GM21576 (cell line): ENCODE results near the gene CLEC4M.
"Not testable (repeated sequence)": the region's sequence is repeated elsewhere in the genome, so short reads cannot be mapped to it uniquely, and the experiment has no call there.

Experiments used
- ATAC-seq: cut with Tn5 transposase; IDR thresholded peaks from one replicate; pipeline ENCODE4 v1.9.1; 2021; ENCODE audit warnings: mild to moderate bottlenecking, moderate library complexity; ENCODE audit not compliant: unreplicated experiment

The CLEC4M gene

DNA sequence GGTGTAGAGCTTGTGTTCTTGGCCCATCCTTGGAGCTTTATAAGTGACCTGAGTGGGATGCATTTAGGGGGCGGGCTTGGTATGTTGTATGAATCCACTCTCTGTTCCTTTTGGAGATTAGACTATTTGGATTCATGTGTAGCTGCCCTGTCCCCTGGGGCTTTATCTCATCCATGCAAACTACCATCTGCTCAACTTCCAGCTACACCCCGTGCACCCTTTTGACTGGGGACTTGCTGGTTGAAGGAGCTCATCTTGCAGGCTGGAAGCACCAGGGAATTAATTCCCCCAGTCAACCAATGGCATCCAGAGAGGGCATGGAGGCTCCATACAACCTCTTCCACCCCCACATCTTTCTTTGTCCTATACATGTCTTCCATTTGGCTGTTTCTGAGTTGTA lies 6.1 kb downstream of the CLEC4M start:
- no peak for ATAC-seq

DNA sequence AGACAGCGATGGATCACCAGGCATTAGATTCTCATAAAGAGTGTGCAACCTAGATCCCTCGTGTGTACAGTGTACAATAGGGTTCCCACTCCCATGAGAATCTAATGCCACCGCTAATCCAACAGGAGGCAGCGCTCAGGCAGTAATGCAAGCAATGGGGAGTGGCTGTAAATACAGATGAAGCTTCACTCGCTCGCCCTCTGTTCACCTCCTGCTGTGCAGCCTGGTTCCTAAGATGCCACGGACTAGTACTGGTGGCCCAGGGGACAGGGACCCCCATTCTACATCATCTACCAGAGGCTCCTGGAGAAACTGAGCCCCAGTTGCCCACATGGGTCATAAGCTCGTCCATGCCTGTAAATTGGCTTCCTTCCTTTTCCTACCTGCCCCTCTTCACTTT lies 8.0 kb downstream of the CLEC4M start:
- no peak for ATAC-seq

DNA sequence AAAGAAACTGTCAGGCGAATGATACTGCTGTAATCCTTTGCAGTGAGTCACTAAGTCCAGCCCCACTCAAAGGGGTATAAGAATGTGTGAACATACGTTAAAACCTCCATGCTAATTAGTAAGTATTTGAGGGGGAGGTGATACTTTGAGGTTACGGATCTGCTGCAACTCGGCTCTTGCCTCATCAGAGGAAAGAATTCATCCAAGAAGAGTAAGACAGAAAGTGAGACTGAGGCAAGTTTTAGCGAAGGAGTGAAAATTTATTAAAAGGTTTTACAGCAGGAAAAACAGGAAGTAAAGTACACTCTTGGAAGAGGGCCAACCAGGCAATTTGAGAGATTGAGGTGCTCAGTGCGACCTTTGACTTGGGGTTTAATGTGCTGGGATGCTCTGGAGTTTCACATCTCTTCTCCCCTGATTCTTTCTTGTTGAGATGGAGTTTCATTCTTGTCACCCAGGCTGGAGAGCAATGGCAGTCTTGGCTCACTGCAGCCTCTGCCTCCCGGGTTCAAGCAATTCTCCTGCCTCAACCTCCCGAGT lies 9.8 kb downstream of the CLEC4M start:
- ATAC-seq: no peak

DNA sequence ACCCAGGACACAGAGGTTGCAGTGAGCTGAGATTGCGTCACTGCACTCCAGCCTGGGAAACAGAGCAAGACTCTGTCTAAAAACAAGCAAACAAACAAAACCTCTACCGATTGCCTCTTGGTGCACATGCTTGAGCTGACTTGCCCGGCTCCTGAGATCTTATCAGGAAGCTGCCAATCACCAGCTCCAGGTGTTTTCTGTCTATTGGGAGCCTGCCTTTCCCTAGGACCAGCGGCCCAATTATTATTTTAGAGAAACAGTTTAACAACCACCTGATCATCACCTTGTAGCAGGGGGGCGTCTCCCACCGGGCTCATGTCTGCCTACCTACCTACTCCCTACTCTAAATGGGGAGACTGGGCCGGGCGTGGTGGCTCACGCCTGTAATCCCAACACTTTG lies 10.8 kb downstream of the CLEC4M start:
- ATAC-seq: no peak

DNA sequence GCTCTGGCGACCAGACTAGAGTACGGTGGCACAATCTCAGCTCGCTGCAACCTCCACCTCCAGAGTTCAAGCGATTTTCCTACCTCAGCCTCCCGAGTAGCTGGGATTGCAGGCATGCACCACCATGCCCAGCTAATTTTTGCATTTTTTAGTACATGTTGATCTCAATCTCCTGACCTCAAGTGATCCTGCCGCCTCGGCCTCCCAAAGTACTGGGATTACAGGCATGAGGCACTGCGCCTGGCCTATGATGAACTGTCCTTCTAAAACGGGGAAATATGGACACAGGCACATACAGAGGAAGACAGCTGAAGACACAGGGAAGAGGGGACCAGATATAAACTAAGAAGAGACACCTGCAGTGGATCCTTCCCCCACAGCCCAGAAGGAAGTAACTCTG lies 12.7 kb downstream of the CLEC4M start:
- ATAC-seq: no peak

DNA sequence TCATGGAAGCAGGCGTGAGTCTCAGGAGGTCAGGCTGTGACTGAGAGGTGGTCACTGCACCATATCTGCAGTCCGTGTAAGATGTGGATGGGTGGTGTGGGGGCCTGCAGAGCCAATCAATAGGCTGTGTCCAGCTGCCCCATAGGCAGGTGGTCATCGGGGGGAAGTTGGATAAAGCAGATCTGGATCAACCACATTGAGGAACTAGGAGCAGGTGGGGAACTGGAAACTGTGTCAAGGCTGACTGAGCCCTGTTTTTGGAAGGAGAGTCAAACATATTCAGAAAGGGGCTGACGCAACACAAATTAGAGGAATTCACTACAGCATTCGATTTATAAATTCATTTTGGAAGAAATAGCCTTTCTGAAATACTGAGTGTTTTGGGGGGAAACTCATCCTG lies 15.0 kb downstream of the CLEC4M start:
- no peak for ATAC-seq

DNA sequence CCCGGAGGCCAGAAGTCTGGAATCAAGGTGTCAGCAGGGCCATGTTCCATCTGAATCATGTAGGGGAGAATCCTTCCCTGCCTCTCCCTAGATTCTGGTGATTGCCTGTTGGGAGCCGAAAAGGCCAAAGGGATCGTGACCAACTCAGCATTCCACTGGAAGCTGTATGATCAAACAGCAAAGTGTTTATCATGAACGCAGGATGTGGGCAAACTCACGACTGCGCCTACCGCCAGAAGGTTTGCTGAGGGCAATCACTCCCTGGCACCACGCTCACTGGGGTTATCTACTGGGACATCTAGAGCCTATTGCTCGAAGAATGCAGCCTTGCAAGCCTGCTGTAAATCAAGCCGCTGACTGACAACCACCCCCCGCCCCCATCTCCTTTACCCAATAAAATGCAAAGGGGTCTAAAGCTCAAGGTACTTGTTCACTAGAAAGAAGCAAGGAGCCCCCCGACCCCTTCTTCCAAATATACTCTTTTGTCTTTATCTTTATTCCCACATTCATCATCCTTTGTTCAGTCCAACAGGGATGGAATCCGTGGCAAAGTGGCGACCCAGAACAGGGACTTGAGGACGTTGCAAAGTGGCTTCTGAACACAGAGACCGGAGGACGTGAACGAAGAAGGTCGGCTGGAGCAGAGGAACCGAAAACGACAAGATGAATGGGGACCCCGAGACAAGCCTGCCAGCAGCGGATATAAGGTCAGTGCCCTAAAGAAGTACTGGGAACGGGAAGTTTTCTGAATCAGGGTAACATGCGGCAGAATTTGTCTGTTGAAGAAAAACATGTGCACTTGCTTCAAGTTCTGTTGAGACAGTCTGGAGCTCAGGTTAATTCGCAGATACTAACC lies 16.8 kb downstream of the CLEC4M start:
- ATAC-seq: no peak

DNA sequence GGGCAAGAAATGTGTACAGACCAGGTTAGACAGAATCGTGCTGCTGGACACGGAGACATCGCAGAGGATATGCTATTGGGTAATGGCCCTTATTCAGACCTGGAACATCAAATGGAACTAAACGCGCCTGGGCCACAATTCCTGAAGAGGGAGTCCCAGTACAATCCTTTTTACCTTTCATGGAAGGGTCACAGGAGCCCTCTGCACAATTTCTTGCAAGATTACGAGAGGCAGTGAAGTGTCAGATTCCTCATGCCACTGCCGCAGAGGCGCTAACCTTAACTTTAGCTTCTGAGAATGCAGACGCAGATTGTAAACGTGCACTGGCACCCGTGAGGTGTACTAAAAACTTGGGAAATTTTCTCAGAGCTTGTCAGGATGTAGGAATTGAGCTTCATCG lies 18.1 kb downstream of the CLEC4M start:
- no peak for ATAC-seq

DNA sequence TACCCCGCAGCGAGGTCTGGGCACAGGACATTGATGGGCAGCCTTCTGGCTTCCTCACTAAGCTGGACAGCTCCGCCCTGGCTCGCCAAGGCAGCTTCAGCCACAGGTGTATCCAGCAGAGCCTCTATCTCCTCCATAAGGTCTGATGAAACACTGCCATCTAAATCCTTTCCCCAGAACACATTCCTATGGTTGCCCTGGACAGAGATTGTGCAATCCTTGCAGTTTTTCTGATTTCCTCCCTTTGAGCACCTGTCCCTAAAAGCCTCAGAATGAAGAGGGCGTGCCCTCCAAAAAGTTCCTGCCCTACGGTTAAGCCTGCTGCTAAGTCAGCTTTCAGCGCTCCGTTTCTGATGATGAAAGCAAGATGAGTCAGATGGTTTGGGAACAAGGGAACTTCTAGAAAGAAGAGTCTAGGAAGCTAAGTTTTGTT lies 21.0 kb downstream of the CLEC4M start:
- ATAC-seq: no peak

DNA sequence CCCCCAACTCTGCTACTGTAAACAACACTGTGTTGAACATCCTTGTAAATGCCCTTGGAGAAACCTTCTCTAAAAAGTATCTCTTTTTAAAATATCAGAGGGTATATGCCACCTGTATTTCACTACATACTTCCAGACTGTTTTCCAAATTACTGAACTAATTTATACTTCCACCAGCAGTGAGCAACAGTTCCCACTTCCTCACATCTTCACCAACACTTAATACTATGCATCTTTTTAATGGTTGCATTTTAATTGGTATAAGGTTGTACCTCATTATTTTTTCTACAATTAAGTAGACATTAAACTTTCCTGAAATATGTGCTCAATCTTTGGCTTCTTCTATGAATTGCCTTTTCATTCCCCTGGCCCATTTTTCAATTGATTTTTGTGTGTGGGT lies 21.8 kb downstream of the CLEC4M start:
- ATAC-seq: no peak

DNA sequence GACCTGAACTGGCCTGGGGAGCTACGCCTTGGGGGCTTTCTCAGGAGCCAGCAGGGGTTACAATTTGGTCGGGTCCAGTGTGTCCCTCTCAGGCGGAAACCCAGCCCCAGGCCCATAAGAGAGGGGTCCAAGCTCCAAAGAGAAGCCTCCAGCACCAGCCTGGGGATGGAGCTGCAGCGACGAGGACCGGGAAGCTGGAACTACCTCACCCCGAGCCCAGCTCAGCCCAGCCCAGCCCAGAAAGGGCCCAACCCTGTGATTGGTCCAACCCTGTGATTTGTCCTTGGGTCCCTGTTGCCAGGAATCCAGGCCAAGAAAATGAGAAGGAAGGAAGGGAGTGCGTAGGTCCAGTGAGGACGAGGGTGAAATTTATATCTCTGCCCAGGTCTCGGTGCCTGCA lies 24.1 kb downstream of the CLEC4M start:
- ATAC-seq: no peak

DNA sequence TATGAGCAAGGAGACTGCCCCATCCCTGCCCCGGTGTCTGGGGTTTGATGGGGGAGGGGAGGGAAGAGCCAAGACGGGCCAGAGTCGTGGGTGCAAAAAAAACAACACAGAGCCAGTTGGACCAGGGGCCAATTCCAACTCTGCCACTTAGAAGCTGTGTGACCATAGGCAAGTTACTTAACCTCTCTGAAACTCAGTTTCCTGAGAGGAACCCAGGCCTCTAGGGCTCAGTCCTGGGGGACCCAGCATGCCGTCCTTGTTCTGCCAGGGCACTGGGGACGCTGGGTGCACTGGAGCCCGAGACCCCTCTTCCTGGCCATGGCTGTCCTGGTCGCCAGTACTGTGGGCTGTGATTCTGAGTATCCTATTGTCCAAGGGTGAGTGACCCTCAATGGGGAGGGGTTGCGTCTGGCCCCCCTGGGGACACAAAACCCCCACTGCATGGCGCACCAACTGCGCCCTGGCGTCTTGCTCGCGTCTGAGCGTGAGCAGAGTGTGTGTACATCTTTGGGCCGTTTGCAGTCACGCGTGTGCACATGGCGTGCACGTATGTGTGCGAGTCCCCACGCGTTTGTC lies 24.6 kb downstream of the CLEC4M start:
- no peak for ATAC-seq

DNA sequence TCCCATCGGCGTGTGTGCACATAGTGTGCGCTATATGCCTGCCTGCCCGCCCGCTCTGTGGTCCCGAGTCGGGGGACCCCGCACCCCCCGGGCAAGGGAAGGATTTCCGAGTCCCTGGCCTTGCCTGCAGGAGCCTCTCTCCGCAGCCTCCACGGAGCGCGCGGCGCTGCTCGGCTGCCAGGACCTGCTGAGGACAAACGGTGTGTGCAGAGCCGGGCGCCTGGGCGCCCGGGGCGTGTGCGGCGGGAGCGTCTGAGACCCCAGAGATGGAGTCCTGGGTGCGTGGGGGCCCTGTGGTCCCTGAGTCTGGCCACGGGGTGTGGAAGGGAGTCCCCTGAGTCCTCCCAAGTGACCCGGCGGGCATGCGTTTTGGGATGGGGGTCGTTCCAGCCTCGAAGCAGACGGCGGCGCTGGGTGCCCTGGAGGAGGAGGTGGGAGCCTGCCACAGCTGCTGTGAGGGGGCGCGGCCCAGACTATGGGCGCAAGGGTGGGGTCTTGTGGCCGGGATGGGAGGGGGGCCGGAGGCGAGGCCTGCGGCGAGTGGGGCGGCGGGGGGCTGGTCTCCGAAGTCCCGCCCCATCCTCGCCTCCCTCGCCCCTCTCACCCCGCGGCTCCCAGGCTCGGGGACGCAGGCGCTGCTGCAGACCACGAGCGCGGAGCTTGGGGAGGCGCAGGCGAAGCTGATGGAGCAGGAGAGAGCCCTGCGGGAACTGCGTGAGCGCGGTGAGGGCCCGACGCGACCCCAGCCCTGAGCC lies 25.3 kb downstream of the CLEC4M start:
- no peak for ATAC-seq

DNA sequence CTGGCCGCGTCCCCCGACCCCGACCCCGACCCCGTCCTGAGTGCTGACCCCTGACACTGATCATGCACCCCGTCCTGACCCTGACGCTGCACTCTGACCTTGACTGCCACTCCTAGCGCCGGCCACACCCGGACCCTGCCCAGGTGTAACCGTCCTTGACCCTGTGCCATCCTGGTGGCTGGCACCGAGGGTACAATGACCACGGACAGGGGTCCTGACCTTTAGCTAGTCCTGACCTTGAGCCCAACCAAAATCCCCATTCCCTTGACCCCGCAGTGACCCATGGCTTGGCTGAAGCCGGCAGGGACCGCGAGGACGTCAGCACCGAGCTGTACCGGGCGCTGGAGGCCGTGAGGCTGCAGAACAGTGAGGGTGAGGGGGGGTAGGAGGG lies 25.9 kb downstream of the CLEC4M start:
- ATAC-seq: no peak

DNA sequence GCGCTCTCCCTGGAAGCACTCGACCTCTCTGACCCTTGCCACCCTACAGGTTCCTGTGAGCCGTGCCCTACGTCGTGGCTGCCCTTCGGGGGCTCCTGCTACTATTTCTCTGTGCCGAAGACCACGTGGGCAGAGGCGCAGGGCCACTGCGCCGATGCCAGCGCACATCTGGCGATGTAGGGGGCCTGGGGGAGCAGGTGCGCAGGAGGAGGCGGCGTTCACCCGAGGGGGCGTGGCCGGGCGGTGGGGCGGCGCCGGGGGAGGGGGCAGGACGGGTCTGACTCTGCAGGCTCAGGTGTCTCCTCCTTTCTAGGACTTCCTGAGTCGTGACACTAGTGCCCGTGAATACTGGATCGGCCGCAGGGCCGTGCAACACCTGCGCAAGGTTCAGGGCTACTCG lies 26.4 kb downstream of the CLEC4M start:
- no peak for ATAC-seq

DNA sequence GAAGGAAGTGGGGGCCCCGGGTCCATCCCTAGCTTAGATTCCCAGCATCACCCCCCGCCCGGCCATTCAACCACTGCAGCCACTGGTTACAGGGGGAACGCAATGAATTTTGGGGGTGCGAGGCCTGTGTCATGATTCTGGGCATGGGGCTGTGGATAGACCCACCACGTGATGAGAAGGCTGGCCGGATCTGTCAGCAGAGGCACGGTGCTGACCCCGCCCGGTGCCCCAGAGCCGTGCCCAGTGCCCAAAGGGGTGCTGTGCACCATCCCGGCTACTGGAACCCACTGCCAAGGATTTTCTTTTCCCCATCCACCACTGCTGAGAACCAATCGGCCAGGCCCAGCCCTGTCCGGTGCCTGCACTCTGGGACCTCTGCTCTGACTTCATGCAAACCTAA lies 27.4 kb downstream of the CLEC4M start:
- no peak for ATAC-seq

DNA sequence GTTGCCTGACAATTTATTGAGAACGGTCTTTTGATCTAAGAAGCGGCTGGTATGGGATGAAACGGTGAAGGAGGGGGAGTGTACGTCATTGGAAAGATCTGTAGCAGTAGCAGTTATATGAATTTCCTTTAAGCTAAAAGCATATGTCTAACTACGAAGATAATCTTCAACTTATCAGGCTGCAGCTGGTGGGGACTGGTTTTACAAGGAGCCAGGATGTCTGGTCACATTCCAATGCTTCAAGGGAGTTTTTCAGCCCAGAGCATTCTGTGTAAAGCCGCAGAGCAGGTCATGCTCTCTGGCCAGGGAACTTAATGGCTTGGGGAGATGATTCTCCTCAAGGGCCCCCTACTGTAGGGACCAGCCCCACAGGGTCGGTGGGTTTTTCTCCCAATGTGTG lies 29.2 kb downstream of the CLEC4M start:
- no peak for ATAC-seq

DNA sequence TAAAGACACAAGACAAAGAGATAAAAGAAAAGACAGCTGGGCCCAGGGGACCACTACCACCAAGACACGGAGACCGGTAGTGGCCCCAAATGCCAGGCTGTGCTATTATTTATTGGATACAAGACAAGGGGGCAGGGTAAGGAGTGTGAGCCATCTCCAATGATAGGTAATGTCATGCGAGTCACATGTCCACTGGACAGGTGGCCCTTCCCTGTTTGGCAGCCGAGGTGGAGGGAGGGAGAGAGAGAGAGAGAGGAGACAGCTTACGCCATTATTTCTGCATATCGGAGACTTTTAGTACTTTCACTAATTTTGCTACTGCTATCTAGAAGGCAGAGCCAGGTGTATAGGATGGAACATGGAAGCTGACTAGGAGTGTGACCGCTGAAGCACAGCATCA lies 29.7 kb downstream of the CLEC4M start:
- not testable (repeated sequence) for ATAC-seq

DNA sequence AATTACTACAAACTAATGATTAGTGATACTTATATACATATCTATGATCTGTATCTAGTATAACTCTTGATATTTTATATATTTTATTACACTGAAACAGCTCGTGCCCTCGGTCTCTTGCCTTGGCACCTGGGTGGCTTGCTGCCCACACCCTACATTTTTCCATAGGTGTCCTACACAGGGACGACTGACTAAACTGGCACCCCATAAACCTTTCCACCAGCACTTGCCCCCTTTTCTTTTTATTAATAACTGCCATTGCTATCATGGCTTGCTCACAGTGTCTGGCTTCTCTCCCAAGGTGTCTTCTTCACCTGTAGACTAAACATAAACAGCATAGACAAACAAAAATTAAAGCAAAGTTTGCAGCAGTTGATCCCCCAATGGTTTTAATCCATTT lies 30.4 kb downstream of the CLEC4M start:
- no peak for ATAC-seq

DNA sequence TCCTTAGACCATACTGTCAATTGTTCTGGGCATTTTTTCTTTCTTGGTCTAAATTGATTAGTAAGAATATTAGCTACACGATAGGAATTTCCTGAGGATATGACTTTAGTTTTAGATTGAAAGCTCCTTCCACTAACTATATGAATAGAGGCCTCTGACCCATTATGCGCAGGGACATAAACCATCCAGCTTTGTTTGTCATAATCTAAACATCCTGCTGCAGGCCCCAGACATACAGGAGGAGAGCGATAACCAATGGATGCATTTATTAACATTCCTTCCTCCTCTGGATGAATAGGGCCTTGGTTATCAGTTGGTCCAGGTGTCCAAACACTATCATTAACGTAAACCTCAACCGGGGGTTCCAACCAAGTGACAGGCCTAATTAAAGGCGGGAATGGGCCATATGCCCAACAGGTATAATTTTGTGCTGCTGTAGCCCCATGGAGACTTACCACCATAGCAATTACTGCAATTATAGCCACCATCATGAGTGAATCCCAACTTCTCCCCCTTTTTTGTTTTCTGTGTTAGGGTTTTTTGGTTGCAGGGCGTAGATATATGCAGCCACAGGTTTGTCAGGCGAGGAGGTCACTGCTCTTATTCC lies 32.6 kb downstream of the CLEC4M start:
- no peak for ATAC-seq

DNA sequence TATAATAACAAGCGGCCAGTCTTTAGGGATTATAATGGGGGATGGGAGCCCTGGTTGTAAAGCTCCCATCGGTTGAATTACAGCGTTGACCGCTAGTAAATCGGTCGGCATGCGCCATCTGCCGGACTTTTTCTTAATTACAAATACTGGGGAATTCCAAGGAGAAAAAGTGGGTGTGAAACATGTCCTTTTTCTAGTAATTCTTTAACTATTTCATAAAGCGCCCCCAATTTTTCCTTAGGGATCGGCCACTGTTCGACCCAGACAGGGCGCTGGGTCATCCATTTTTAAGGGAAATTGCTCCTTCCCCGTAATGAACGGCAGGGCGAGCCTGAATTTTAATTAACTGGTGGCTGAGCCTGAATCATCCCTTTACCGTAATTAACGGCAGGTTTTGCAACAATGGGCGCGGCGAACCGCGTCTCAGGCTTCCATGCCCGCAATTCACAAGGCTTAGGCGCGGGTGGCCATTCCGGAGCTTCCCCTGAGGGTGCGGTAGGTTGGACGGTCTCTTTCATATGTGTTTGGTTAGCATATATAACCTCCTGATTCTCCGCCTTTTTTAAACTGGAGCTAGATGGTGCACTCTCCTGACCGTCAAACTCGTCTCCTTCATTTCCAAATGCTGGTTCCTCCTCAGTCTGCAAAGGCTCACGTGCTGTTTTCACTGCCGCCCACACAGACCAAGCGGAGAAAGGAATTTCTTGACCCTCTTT lies 36.8 kb downstream of the CLEC4M start:
- no peak for ATAC-seq
